Endodermal cell (in vitro differentiated cells): ENCODE data around the gene FMNL3. TPM values are rescaled to one million over a fixed set of nuclear protein-coding genes. Genes with fewer than 3 reads are reported as not detected.

ENCODE experiments used
- DNase-seq: peaks from one replicate; pipeline ENCODE4 v3.0.0-alpha.2; 2017
- H3K27ac ChIP-seq: 2 replicates; pipeline ENCODE4 v1.5.1; 2013; ENCODE audit warnings: mild to moderate bottlenecking, low read depth, low read length, moderate library complexity
- H3K27me3 ChIP-seq: 2 replicates; pipeline ENCODE4 v1.6.1; 2013; ENCODE audit warnings: mild to moderate bottlenecking, low read length, moderate library complexity; ENCODE audit not compliant: insufficient read depth, control insufficient read depth, poor library complexity, severe bottlenecking
- H3K36me3 ChIP-seq: 2 replicates; pipeline ENCODE4 v1.7.0; 2013; ENCODE audit warnings: mild to moderate bottlenecking, low read length, moderate library complexity; ENCODE audit not compliant: control insufficient read depth, insufficient read depth
- H3K4me1 ChIP-seq: one replicate; pipeline ENCODE4 v1.7.0; 2013; ENCODE audit warnings: low read length; ENCODE audit not compliant: control insufficient read depth, insufficient read depth
- H3K4me3 ChIP-seq: 2 replicates; pipeline ENCODE4 v1.5.1; 2013; ENCODE audit warnings: mild to moderate bottlenecking, low read length, moderate library complexity
- H3K9ac ChIP-seq: 2 replicates; pipeline ENCODE4 v1.6.1; 2013; ENCODE audit warnings: mild to moderate bottlenecking, low read length, moderate library complexity; ENCODE audit not compliant: poor library complexity, severe bottlenecking; ENCODE audit errors: extremely low read depth
- H3K9me3 ChIP-seq: 2 replicates; pipeline ENCODE4 v1.6.1; 2013; ENCODE audit warnings: mild to moderate bottlenecking, low read length, moderate library complexity; ENCODE audit not compliant: control insufficient read depth
- H3K27ac Mint-ChIP-seq: 2 replicates; pipeline ENCODE4 v1.8.0; 2020; ENCODE audit warnings: mixed read lengths
- H3K27me3 Mint-ChIP-seq: 2 replicates; pipeline ENCODE4 v1.8.0; 2021; ENCODE audit warnings: mild to moderate bottlenecking, mixed read lengths; ENCODE audit not compliant: insufficient read depth
- H3K36me3 Mint-ChIP-seq: 2 replicates; pipeline ENCODE4 v1.8.0; 2020; ENCODE audit warnings: low read depth, mixed read lengths
- H3K4me1 Mint-ChIP-seq: 2 replicates; pipeline ENCODE4 v1.8.0; 2020; ENCODE audit warnings: mixed read lengths
- H3K4me3 Mint-ChIP-seq: 2 replicates; pipeline ENCODE4 v1.8.0; 2020; ENCODE audit warnings: mild to moderate bottlenecking, moderate library complexity, mixed read lengths
- H3K9me3 Mint-ChIP-seq: 2 replicates; pipeline ENCODE4 v1.8.0; 2020; ENCODE audit warnings: mild to moderate bottlenecking, mixed read lengths
- WGBS, 2 experiments: methylation state at CpG; one replicate each; pipeline versions ENCODE4 v1.1.5 to v1.1.7; 2013; ENCODE audit warnings: missing lambda C conversion rate in 2 of 2, mixed read lengths in 1 of 2; ENCODE audit not compliant: insufficient coverage in 1 of 2, insufficient read length in 1 of 2; 5-methylcytosine and 5-hydroxymethylcytosine counted together
- total RNA-seq, 2 donors: library from RNA; stranded (reverse); fragmentation: NEBNext Ultra II Directional in 1 of 2; extraction: Animal tissue kit (Norgen Biotek cat#: 25700) in 1 of 2; gene quantifications; 2 replicates in 1 of 2; 3 replicates in 1 of 2; pipeline ENCODE4 v1.2.1, GENCODE V29; 2021
- TF ChIP-seq, protein P1 (sequence below): fragments of 200-600 bp; sonication (generic); conservative IDR thresholded peaks from 2 replicates; pipeline ENCODE4 v1.5.0; 2021; ENCODE audit warnings: antibody characterized with exemption, mild to moderate bottlenecking

FMNL3 gene
- total RNA-seq, 2 donors from 2014 or later = 22.4 to 23.5 TPM

DNA sequence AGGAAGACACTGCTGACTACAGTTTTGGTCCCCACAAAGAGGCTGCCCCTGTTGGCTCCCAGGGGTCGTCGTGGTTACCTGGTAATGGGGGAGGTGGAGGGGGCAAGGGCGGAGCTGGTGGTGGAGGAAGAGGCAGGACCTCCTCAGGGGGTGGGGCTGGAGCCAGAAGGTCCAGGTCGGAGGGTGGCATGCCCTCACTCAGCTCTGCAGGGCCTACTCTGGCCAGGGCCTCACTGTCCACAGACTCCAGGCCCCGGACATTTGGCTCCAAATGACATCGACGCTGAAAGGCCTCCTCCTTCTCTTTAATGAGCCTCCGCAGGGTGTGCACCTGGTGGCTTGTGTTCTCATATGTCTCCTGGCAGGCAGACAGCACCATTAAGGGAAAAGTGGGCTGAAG is 55.4 kb downstream of the FMNL3 start:
- WGBS, 2 experiments = 87 to 91% methylated on average over 4 to 8 of the region's 8 CpGs
- TF ChIP-seq, protein P1, sequence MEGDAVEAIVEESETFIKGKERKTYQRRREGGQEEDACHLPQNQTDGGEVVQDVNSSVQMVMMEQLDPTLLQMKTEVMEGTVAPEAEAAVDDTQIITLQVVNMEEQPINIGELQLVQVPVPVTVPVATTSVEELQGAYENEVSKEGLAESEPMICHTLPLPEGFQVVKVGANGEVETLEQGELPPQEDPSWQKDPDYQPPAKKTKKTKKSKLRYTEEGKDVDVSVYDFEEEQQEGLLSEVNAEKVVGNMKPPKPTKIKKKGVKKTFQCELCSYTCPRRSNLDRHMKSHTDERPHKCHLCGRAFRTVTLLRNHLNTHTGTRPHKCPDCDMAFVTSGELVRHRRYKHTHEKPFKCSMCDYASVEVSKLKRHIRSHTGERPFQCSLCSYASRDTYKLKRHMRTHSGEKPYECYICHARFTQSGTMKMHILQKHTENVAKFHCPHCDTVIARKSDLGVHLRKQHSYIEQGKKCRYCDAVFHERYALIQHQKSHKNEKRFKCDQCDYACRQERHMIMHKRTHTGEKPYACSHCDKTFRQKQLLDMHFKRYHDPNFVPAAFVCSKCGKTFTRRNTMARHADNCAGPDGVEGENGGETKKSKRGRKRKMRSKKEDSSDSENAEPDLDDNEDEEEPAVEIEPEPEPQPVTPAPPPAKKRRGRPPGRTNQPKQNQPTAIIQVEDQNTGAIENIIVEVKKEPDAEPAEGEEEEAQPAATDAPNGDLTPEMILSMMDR = no peak
- DNase-seq = no peak

DNA sequence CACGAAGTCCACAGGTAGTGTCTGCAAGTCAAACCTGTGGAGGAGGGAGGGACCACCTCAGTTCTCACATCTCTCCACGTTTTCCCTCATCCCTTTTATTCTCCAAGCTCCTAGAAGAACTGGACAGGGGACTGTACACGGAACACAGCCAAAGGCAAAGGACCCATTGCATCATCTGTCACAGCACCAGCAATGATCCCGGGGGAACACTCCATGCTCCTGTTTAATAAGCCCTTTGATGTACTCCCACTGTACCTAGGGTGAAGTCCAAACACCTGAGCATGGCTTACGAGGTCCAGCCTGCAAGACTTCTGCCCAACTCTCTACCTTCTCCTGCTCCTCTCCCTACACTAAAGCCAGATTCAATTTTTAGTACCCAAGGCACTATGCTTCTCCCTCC is 57.3 kb downstream of the FMNL3 start:
- Histone ChIP-seq H3K27me3 (no peaks in the 10 kb centered on the region), H3K27ac (no peak overlapping the region), H3K9ac (no peak overlapping the region), H3K4me1 (no peaks in the 10 kb centered on the region), H3K4me3 (no peak overlapping the region), H3K36me3 (peaks cover 85% of the 10 kb centered on the region), H3K9me3 (no peaks in the 10 kb centered on the region)
- Mint-ChIP-seq H3K4me1 (no peaks in the 10 kb centered on the region), H3K9me3 (no peaks in the 10 kb centered on the region), H3K36me3 (peaks cover 65% of the 10 kb centered on the region), H3K27ac (no peak overlapping the region), H3K4me3 (no peak overlapping the region), H3K27me3 (no peaks in the 10 kb centered on the region)
- 93 to 96% methylated on average over 3 to 5 of the region's 5 CpGs for WGBS, 2 experiments
- DNase-seq = no peak
- TF ChIP-seq, protein P1 = no peak

More for the DNA sequence above, 55.4 kb downstream of the FMNL3 start:
- Histone ChIP-seq H3K27ac (no peak overlapping the region), H3K4me1 (no peaks in the 10 kb centered on the region), H3K9me3 (no peaks in the 10 kb centered on the region), H3K9ac (no peak overlapping the region), H3K36me3 (peaks cover 76% of the 10 kb centered on the region), H3K4me3 (no peak overlapping the region), H3K27me3 (no peaks in the 10 kb centered on the region)
- no peaks in the 10 kb centered on the region for H3K27me3 Mint-ChIP-seq
- no peaks in the 10 kb centered on the region for H3K9me3 Mint-ChIP-seq
- H3K4me3 Mint-ChIP-seq = no peak overlapping the region
- H3K4me1 Mint-ChIP-seq = no peaks in the 10 kb centered on the region
- peaks cover 50% of the 10 kb centered on the region for H3K36me3 Mint-ChIP-seq
- no peak overlapping the region for H3K27ac Mint-ChIP-seq

DNA sequence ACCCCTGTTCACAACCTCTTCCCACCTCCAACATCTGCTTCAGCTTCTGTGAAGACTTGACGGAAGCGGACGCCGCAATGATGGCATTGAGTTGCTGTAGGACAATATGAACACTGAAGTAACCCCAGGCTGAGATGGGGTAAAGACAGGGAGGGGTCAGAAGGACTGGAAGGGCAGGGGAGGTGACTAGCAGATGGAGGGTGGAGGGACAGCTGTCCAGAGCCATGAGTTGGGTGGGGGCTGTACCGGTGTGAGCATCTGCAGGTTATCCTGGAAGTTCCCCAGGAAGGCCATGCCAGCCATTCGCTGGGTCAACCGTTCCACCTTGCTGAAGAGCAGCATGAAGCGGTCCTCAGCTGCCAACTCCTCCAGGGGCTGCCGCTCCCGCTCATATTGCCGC is 57.8 kb downstream of the FMNL3 start:
- no peak overlapping the region for H3K4me3 ChIP-seq
- TF ChIP-seq, protein P1 = no peak
- 98 to 100% methylated on average over 1 to 11 of the region's 11 CpGs for WGBS, 2 experiments
- H3K36me3 ChIP-seq = peaks cover 82% of the 10 kb centered on the region
- peaks cover 2% of the 10 kb centered on the region for H3K4me1 Mint-ChIP-seq
- H3K27me3 ChIP-seq = no peaks in the 10 kb centered on the region
- no peak overlapping the region for H3K4me3 Mint-ChIP-seq
- H3K4me1 ChIP-seq = no peaks in the 10 kb centered on the region
- no peak overlapping the region for H3K9ac ChIP-seq
- no peaks in the 10 kb centered on the region for H3K27me3 Mint-ChIP-seq
- peak overlapping the region; percentile 19 for H3K27ac Mint-ChIP-seq
- peaks cover 63% of the 10 kb centered on the region for H3K36me3 Mint-ChIP-seq
- no peak overlapping the region for H3K27ac ChIP-seq
- H3K9me3 Mint-ChIP-seq = no peaks in the 10 kb centered on the region
- no peaks in the 10 kb centered on the region for H3K9me3 ChIP-seq
- DNase-seq = no peak
